A375 (cell line): ENCODE measurements around the gene ZCCHC13. TPM values are rescaled to one million over a fixed set of nuclear protein-coding genes. Genes with fewer than 3 reads are reported as not detected.

Experiments used
- small RNA-seq: library from RNA; depleted of rRNA; stranded (forward); fragments of <200 nt; gene quantifications from one replicate; pipeline ENCODE3, GENCODE V24; 2014
- total RNA-seq: library from RNA; depleted of rRNA; stranded (reverse); fragments of >200 nt; shearing (Covaris generic); gene quantifications from 2 replicates; pipeline ENCODE4 v1.2.3, GENCODE V29; 2014; rRNA removed

The ZCCHC13 gene
- total RNA-seq, result not detected in 2 replicates

DNA sequence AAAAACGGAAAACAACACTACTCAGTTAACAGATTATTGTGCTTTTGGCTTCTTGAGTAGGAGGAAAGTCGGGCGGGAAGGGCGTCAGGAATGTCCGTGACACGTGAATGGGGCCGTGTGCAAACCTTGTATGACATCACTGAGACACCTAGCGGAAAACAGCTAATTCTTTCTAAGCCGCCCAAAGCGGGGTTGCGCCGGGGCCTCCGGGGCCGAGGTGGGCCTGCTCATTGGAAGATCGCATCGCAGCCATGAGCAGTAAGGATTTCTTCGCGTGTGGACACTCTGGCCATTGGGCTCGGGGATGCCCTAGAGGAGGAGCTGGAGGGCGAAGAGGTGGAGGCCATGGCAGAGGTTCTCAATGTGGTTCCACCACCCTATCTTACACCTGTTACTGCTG, at the start of gene ZCCHC13:
Gene ZCCHC13, plus strand, starts transcription at position 165 of the 400 bp plus-strand sequence. Its CDS starts 87 bp downstream, at position 252.

Small RNA genes within 50 kb of the gene (small RNA-seq; reads per million reads assigned to genes)
- gene AC004386.2 (not detected), gene MIR374A (1.9 reads per million, percentile 72 among the genes with 10 or more reads in this experiment), gene MIR545 (not detected), gene RF02119 (not detected), gene RF02120 (not detected), gene RF02121 (not detected), gene RF02122 (not detected), gene RF02123 (not detected)

Other genes with a start within 250 kb of the ZCCHC13 start
- 0.11 and 0.53 TPM in 2 replicates for gene SLC16A2, start 117.3 kb downstream of the ZCCHC13 start, total RNA-seq